GM13977 (cell line): ENCODE results near the gene LRRC1.

Source experiments
- DNase-seq: peaks from one replicate; pipeline ENCODE4 v3.0.0; 2012; ENCODE audit warnings: low spot score
- in situ Hi-C: fragments of 300-500 bp; cut with MboI; formaldehyde crosslinking; loops from one replicate; pipeline ENCODE4 v1.12.0; 2022; ENCODE audit warnings: low sequenced_read_pairs, low pct_unique_long_range_greater_than_20kb, mixed read lengths, inconsistent platforms; ENCODE audit not compliant: unreplicated experiment
- TF ChIP-seq, protein P1 (sequence below): IDR thresholded peaks from 2 replicates; pipeline ENCODE4 v1.5.1; 2012; ENCODE audit warnings: mild to moderate bottlenecking, control low read depth; ENCODE audit not compliant: insufficient read depth; ENCODE audit errors: extremely low read depth, missing control alignments

Gene LRRC1

DNA sequence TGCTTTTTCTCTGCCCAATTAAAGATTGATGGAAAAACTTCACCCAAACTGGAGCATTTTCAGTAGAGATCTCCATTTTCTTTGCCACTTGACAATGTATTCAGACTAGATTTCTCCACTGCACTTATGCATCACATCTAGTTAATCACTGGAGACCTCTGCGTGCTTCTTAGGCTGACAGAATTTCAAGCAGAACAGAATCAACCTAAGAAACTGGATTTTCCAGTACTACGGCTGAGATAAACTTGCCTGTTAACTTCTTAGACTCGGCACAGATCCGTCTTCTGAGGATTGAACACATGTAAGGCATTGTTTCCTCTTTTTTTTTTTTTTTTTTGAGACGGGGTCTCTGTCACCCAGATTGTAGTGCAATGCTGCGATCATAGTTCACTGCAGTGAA is 139.2 kb downstream of the LRRC1 start:
- TF ChIP-seq, protein P1, sequence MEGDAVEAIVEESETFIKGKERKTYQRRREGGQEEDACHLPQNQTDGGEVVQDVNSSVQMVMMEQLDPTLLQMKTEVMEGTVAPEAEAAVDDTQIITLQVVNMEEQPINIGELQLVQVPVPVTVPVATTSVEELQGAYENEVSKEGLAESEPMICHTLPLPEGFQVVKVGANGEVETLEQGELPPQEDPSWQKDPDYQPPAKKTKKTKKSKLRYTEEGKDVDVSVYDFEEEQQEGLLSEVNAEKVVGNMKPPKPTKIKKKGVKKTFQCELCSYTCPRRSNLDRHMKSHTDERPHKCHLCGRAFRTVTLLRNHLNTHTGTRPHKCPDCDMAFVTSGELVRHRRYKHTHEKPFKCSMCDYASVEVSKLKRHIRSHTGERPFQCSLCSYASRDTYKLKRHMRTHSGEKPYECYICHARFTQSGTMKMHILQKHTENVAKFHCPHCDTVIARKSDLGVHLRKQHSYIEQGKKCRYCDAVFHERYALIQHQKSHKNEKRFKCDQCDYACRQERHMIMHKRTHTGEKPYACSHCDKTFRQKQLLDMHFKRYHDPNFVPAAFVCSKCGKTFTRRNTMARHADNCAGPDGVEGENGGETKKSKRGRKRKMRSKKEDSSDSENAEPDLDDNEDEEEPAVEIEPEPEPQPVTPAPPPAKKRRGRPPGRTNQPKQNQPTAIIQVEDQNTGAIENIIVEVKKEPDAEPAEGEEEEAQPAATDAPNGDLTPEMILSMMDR, result no peak
- in situ Hi-C loops, result no loop called here

DNA sequence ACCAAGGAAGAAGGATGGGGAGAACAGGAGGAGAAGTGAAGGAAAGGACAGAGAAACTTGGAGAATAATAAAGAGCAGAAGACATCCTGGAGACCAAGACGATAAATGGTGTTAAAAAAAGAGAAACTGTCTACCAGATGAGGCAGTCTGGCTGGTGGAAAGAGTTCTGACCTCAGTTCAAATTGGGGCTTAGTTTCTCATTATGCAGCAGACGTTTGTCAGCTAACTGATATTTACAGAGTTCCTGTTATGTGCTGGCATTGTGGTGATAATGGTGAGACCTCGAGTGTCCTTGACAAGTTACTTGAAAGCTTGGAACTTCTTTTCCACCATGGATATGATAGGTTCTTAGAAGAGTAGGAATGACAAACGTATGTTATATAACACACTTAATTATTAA is 142.7 kb downstream of the LRRC1 start:
- TF ChIP-seq, protein P1, result no peak
- DNase-seq, result no peak

More for the DNA sequence above, 139.2 kb downstream of the LRRC1 start:
- DNase-seq, result no peak

DNA sequence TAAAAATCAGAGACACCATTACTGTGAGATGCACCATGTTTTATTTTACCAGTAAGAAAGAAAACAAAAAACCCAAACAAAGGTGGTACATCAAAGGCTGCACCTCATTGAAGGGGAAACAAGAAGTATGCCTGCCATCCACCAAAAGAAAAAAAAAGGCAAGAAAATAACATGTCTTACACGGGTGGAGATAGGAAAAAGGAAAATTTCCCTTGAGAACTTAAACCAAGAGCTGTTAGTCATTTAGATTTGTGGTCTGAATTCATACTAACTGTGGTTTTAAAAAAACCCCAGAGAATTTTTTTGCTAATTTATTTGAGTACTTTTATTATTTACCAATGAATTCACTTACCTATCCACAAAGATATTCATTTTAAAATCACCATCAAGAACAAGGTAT is 144.0 kb downstream of the LRRC1 start:
- TF ChIP-seq, protein P1, result no peak
- in situ Hi-C loops, result no loop called here
- no peak for DNase-seq

More for the DNA sequence above, 142.7 kb downstream of the LRRC1 start:
- in situ Hi-C loops, result no loop called here

DNA sequence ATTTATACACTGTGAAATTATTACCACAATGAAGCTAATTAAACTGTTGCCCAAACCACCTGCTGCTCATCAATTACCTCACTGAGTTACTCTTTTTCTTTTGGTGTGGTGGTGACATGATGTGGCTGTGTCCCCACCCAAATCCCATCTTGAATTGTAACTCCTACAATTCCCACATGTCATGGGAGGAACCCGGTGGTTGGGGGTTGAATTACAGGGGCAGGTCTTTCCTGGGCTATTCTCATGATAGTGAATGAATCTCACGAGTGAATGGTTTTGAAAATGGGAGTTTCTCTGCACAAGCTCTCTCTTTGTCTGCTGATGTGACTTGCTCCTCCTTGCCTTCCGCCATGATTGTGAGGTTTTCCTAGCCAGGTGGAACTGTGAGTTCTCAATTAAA is 145.0 kb downstream of the LRRC1 start:
- in situ Hi-C loops, result no loop called here
- DNase-seq, result no peak
- TF ChIP-seq, protein P1, result no peak

DNA sequence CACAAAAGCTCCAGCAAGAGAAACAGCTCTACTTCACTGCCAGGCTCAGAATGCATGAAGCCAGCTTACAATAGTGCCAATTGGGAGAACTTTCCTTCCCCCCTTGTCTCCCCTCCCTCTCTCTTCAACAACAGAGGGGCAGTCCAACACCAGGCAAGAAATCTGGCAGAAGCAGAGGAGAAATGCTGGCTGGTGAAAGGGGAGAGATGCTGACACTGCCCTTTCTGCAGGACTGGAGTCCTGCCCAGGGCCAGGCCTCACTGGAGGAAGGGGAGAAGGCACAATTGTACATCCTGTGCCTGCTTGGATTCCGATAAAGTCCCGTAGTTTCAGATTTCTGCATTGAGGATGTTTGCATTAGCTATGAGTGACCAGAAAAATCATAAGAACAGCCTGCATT is 148.6 kb downstream of the LRRC1 start:
- DNase-seq, result no peak
- TF ChIP-seq, protein P1, result no peak
- in situ Hi-C loops, result no loop called here

DNA sequence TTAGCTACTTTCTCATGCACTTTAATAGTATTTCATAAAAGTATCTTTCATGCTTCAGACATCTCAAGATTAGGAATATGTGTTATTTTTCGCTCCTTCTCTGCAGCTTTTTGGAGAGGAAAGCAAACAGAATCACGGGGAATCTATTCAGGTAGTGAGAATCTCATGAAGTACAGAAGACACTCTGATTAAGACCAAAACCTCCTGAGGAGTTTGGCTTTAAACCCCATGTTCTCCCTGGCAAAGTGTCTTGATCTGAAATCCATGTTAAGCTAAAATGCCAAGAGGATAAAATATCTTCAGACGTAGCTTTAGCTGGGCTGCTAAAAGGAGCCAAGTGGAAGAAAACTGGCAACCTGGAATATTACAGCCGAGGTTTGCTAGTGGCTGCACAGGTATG is 149.3 kb downstream of the LRRC1 start:
- TF ChIP-seq, protein P1, result no peak
- DNase-seq, result no peak

DNA sequence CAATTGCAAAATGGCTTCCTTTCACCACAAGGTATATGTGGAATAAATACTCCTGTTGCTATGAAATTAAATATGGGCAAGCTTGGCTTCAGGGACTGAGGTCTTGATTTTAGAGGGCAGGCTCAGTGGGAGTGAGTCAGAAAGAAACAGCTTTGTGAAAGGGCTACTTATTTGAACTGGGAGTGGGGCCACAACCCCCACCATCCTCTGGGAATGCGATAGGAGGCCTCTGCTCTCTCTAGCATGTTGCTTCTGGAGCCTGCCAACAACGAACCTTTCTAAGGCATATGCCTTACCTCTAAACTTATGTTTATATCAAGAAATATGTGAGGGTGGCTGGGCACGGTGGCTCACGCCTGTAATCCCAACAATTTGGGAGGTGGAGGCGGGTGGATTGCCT is 149.7 kb downstream of the LRRC1 start:
- in situ Hi-C loops, result no loop called here
- no peak for DNase-seq
- TF ChIP-seq, protein P1, result no peak

More for the DNA sequence above, 149.3 kb downstream of the LRRC1 start:
- in situ Hi-C loops, result no loop called here
